Dermis blood vessel endothelial cell (primary cell): ENCODE measurements around the gene GNE. TPM values are rescaled to one million over a fixed set of nuclear protein-coding genes. Genes with fewer than 3 reads are reported as not detected.
"Not testable (repeated sequence)": the region's sequence is repeated elsewhere in the genome, so short reads cannot be mapped to it uniquely, and the experiment has no call there.

ENCODE experiments used
- DNase-seq: peaks from one replicate; pipeline ENCODE4 v3.0.0; 2010
- total RNA-seq: library from RNA; depleted of rRNA; stranded (reverse); fragments of >200 nt; gene quantifications from 2 replicates; pipeline ENCODE4 v1.2.3, GENCODE V29; 2014

The GNE gene
- total RNA-seq, 1 donor from 2014 or later = 22.8 TPM

GRCh38 chr9:36207016-36207415 lies 51.2 kb downstream of the GNE start:
- DNase-seq = peak; percentile 43

DNA sequence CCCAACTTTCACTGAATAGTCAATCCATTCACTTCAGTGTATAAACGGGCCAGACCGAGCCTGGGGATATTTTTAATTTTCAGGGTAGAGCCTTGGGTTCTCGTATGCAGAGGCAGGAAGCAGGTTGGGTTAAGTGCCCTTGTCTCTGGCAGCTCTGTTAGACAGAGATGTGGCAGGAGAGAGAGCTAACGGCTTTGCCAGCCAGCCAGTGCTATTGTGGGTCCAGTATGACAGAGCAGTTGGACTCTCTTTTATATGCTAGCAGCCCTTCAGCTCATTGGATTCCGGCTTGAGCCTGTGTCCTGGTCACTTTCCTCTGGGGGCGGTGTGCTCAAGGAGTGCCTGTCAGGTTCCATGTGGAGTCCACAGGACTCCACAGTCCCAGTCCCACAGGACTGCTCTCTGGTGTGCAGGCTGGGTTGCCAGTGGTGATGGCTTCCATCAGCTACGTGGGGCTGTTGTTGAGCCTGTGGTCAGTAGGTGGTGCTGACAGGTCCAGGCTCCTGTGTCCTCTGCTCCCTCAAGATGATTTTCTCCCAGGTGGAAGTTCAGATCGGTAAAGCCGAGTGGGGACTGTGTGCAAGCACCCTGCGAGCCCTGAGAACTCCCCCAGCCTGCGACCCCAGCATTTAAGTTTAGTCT lies 53.2 kb downstream of the GNE start:
- DNase-seq = peak; percentile 57

DNA sequence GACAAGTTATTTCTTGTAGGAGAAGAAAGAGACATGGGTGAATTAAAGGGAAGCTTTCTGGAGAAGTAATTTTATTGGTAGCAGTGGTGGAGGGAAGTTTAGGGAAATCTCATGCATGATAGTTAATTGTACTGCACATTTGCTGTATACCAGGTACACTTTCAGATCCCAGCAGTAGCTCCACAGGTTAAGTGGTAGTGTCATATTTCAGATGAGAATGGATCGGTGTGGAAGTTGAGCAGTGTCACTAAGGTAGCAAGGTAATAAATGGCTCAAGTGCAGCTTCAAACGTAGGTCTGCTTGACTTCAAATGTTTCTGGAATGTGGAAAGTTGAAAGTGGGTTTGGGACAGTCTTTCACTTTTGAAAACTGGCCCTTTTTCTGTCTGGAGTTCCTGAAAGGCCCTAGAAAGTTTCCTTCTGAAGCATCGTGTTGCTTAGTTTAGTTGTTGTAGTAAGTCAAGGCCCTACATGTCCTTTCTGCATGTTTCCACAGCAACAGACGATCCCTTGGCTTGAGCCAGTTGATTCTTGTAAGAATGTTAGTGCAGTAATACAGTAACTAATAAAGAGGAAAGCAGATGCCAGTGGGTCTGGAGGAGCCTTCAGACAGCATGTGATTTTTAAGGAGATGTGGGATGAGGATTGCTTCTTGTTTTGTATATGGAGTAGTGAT lies 63.8 kb downstream of the GNE start:
- no peak for DNase-seq

DNA sequence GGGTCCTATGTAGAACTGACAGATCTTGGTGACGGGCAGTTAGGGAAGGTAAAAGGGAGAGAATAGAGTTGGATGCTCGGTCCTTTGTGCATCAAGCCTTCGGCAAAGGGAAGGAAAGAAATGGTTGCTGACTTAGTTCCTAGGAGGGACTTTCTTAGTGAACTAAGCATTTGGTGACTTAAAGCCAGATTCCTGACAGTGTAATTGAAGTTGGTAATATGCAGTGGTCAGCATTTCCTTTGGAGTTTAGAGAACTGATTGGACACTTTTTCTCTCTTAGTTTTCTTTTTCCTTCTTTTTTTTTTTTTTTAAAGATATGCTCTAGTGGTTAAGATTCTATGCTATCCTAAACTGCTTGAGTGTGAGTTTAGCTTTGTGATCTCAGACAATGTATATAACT lies 65.2 kb downstream of the GNE start:
- DNase-seq = no peak

DNA sequence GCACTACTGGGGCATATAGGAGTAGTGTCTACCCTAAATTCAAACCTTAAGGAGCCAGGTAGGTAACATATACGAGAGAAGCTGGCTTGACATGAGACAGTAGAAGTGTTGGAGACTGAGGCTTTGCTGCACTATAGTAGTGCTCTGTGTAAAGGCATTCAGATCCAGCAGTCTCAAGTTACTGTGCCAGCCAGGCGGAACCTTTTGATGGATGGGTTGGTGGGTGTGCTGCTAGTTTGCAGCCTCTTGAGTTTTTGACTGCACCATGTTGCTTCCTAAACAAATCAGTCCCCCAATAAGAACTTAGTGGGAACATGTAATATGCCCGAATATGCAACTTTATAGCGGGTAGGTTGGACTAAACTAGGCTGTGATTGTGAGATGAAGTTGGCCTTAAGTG lies 66.1 kb downstream of the GNE start:
- DNase-seq = no peak

DNA sequence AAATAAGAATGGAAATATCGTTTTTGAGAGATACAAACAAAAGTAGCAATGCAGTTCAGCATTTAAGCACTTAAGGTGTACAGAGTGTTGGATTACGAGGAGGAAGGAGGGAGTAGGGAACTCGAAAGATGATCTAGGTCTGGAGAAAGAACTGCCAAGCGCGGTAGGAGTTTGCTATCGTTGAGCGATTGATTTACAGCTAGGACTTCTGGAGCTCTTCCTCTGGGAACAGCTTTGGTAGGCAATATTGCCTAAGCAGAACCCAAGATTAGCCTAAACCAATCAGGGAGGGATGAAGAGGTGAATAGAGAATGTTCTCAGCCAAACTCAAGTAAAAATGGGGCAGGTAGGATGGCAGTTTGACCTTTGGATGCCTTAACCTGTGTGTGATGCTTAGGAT lies 66.6 kb downstream of the GNE start:
- peak; percentile 26 for DNase-seq

- peak; percentile 53 for DNase-seq
These were observed 67.0 kb downstream of the GNE start for GRCh38 chr9:36191290-36191645.

DNA sequence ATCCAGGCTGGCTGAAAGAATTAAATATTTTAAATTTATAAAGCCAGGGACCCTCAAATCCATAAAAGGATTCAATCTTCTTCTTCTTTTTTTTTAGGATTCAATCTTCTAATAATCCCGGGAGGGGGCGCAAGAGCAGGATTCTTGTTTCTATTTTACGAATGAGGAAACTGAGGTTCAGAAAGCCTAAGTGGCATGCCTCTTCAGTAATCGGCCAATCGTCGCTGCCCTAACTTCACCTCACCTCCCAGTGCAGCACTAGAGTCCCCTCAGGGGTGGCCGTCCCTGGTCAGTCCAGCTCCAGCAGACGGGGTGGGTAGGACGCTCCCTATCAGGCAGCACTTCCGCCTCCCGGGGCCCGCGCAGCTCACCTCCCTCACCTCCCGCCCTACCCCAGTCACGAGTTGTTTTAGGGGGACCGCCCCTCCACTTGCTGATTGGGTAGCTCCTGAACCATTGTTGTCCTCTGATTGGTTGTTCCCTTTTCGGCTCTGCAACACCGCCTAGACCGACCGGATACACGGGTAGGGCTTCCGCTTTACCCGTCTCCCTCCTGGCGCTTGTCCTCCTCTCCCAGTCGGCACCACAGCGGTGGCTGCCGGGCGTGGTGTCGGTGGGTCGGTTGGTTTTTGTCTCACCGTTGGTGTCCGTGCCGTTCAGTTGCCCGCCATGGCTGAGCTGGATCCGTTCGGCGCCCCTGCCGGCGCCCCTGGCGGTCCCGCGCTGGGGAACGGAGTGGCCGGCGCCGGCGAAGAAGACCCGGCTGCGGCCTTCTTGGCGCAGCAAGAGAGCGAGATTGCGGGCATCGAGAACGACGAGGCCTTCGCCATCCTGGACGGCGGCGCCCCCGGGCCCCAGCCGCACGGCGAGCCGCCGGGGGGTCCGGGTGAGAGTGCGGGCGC lies 67.6 kb downstream of the GNE start, which contains the start of gene CLTA:
CLTA (plus strand) TSS at position 534 of the 902 bp plus-strand sequence; CDS start at position 670, 136 bp downstream.
- DNase-seq = peak; percentile 99

DNA sequence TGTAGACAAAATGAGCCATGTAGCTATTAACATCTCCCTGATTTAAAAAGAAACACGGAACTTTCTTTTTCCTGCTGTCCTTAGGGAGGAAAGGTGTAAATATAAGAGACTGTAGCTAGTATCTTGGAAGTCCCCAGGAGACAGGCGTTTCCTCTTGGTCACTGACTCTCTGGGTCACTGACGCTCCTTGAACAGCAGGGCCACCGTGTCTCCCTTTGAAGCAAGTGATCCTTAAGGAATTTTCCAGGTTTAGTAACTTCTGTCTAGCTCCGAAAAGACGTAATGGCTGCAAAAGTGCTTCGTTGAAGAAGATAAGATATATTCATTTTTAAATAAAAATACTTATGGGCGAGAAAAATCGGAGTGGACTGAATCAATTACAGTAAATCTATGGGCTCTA lies 68.3 kb downstream of the GNE start:
- DNase-seq = peak; percentile 47

- no peak for DNase-seq
These were observed 70.0 kb downstream of the GNE start for GRCh38 chr9:36188212-36188611.

- DNase-seq = no peak
These were observed 70.8 kb downstream of the GNE start for GRCh38 chr9:36187414-36187813.

GRCh38 chr9:36180243-36180642 lies 78.0 kb downstream of the GNE start:
- not testable (repeated sequence) for DNase-seq

- DNase-seq = no peak
These were observed 80.7 kb downstream of the GNE start for GRCh38 chr9:36177571-36177970.

GRCh38 chr9:36176496-36176895 lies 81.8 kb downstream of the GNE start:
- DNase-seq = not testable (repeated sequence)

- DNase-seq = not testable (repeated sequence)
These were observed 83.0 kb downstream of the GNE start for GRCh38 chr9:36175209-36175608.

DNA sequence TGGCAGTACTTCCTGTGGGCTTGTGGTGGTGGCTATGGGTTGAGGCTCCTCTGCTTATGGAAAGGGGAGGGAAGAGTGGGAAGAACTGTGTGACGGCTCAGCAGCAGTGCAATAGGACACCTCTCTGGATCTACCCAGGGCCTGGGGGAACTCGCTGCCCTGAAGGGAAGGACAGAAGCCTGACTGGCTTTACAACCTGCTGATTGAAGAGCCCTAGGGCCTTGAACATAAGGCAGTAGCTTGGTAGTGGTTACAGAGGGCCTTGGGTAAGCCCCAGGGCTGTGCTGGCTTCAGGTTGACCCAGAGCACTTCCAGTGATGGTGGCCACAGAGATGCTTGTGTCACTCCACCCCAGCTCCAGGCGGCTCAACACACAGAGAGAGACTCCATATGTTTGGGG lies 83.5 kb downstream of the GNE start:
- DNase-seq = no peak

GRCh38 chr9:36174271-36174670 lies 84.0 kb downstream of the GNE start:
- DNase-seq = no peak

GRCh38 chr9:36173861-36174260 lies 84.4 kb downstream of the GNE start:
- no peak for DNase-seq

GRCh38 chr9:36170531-36170930 lies 87.7 kb downstream of the GNE start:
- DNase-seq = no peak

- DNase-seq = no peak
These were observed 88.5 kb downstream of the GNE start for GRCh38 chr9:36169708-36170107.

DNA sequence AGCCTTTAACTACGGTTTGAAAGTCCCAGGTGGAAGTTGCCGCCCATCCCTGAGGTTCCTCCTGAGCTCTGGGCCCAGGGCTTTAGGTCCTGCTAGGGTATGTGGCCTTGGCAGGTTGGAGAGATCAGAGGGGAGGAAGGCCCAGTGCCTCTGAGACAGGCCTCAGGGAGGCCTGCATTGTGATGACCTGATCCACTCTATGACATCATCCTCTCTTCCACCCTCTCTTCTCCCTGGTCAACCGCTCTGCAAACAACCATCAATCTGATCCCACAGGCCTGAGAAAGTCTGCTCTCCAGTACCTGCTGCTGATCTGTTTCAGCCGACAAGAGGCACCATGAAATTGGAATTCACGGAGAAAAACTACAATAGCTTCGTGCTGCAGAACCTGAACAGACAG lies 89.1 kb downstream of the GNE start, which contains the start of gene CCIN:
CCIN (plus strand) TSS at position 223 of the 400 bp plus-strand sequence; CDS start at position 338, 115 bp downstream.
- no peak for DNase-seq

- peak; percentile 84 for DNase-seq
These were observed 91.9 kb downstream of the GNE start for GRCh38 chr9:36166168-36166927.

DNA sequence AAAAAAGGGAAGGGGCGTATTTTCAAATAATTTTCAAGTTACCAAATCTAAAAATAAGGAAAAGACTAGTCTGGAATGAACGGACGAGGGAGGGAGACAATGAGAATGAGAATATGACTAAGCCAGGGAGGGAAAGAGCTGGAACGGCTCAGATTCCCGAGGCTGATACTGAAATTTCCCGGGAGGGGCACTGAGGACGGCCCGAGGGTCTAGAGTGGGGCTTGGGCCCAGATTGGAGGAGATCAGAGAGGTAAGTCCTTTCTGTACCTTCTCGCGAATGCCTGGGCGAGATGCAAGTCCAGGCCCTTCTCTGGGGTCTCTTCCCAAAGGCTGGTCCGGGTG lies 92.5 kb downstream of the GNE start:
- DNase-seq = peak; percentile 26
